SK-N-SH (cell line): ENCODE data around the gene ASTL. TPM values are rescaled to one million over a fixed set of nuclear protein-coding genes. Genes with fewer than 3 reads are reported as not detected.

Experiments
- CTCF ChIA-PET: fragments of 300-600, 350-600 bp; formaldehyde crosslinking; extraction: SDS; loops from one replicate; lab custom pipeline; 2021; lab: Yijun Ruan, JAX
- POLR2A ChIA-PET: fragments of 350-600 bp; sonication (Branson Sonifier 250); formaldehyde crosslinking; extraction: SDS; loops from one replicate; lab custom pipeline; 2020; ENCODE audit warnings: antibody characterized with exemption, inconsistent platforms; lab: Yijun Ruan, JAX
- DNase-seq: peaks from one replicate; pipeline ENCODE4 v3.0.0; 2012
- H2AFZ ChIP-seq: fragments of 200-600 bp; sonication (generic); 2 replicates; pipeline ENCODE4 v1.8.1; 2016; ENCODE audit warnings: antibody characterized with exemption, mild to moderate bottlenecking, low read depth
- H3F3A ChIP-seq: fragments of 200-600 bp; sonication (generic); replicated peaks from 2 replicates; pipeline ENCODE3; 2016; ENCODE audit warnings: antibody characterized with exemption, mild to moderate bottlenecking; ENCODE audit not compliant: insufficient read depth
- H3K27ac ChIP-seq, 2 experiments: fragments of 200-500 bp in 1 of 2; fragments of 200-600 bp in 1 of 2; sonication (Bioruptor generic) in 1 of 2; sonication (generic), shearing (Covaris generic) in 1 of 2; 2 replicates each; pipeline versions ENCODE4 v1.5.1 to v1.6.1; 2014 to 2016; ENCODE audit warnings: low read depth in 2 of 2, inconsistent platforms in 1 of 2, low read length in 1 of 2, mild to moderate bottlenecking in 1 of 2, mixed read lengths in 1 of 2
- H3K27me3 ChIP-seq: fragments of 200-600 bp; sonication (generic), shearing (Covaris generic); 2 replicates; pipeline ENCODE4 v1.6.1; 2016; ENCODE audit warnings: mixed run types; ENCODE audit not compliant: insufficient read depth
- H3K36me3 ChIP-seq, 2 experiments: fragments of 200-500 bp in 1 of 2; fragments of 200-600 bp in 1 of 2; sonication (Bioruptor generic) in 1 of 2; sonication (generic) in 1 of 2; replicated peaks in 1 of 2; 2 replicates each; pipeline versions ENCODE3 to v1.5.1; 2014 to 2016; ENCODE audit warnings: low read length in 1 of 2, mild to moderate bottlenecking in 1 of 2; ENCODE audit not compliant: insufficient read depth in 2 of 2, control insufficient read depth in 1 of 2
- H3K4me1 ChIP-seq, 2 experiments: fragments of 200-500 bp in 1 of 2; fragments of 200-600 bp in 1 of 2; sonication (Bioruptor generic) in 1 of 2; sonication (generic), shearing (Covaris generic) in 1 of 2; 2 replicates each; pipeline versions ENCODE4 v1.5.1 to v1.6.1; 2014 to 2016; ENCODE audit warnings: low read depth in 1 of 2, low read length in 1 of 2, mixed run types in 1 of 2; ENCODE audit not compliant: insufficient read depth in 2 of 2, control insufficient read depth in 1 of 2
- H3K4me2 ChIP-seq: fragments of 200-600 bp; sonication (generic), shearing (Covaris generic); 2 replicates; pipeline ENCODE4 v1.6.1; 2017; ENCODE audit warnings: mixed run types
- H3K4me3 ChIP-seq, 2 experiments: fragments of 200-500 bp in 1 of 2; fragments of 200-600 bp in 1 of 2; sonication (Bioruptor generic) in 1 of 2; sonication (generic), shearing (Covaris generic) in 1 of 2; 2 replicates each; pipeline versions ENCODE4 v1.5.1 to v1.8.1; 2014 to 2016; ENCODE audit warnings: low read depth in 2 of 2, inconsistent platforms in 1 of 2, low read length in 1 of 2, mild to moderate bottlenecking in 1 of 2, mixed read lengths in 1 of 2, moderate library complexity in 1 of 2
- H3K79me2 ChIP-seq: fragments of 200-600 bp; sonication (generic); 2 replicates; pipeline ENCODE4 v1.8.1; 2017; ENCODE audit warnings: mild to moderate bottlenecking; ENCODE audit not compliant: insufficient read depth
- H3K9ac ChIP-seq: fragments of 200-600 bp; sonication (generic); 2 replicates; pipeline ENCODE4 v1.6.1; 2017; ENCODE audit warnings: mixed run types
- H3K9me2 ChIP-seq: fragments of 200-600 bp; sonication (generic); 2 replicates; pipeline ENCODE4 v1.6.1; 2017; ENCODE audit warnings: mixed run types
- H3K9me3 ChIP-seq: fragments of 200-600 bp; sonication (generic); 2 replicates; pipeline ENCODE4 v1.6.1; 2017; ENCODE audit warnings: mixed run types, mild to moderate bottlenecking, moderate library complexity
- H4K20me1 ChIP-seq: fragments of 200-600 bp; sonication (generic); 2 replicates; pipeline ENCODE4 v1.6.1; 2017; ENCODE audit warnings: mild to moderate bottlenecking, mixed run types; ENCODE audit not compliant: insufficient read depth
- CTCF ChIP-seq: fragments of 200-600 bp; sonication (generic); IDR thresholded peaks from 2 replicates; pipeline ENCODE4 v1.6.1; 2017; ENCODE audit warnings: antibody characterized with exemption, mild to moderate bottlenecking, moderate library complexity
- FOXJ3 ChIP-seq: sonication (generic); formaldehyde crosslinking; IDR thresholded peaks from 2 replicates; pipeline ENCODE4 v1.5.1; 2020; ENCODE audit warnings: mild to moderate bottlenecking, missing genetic modification reagents
- FOXM1 ChIP-seq: IDR thresholded peaks from 2 replicates; pipeline ENCODE4 v1.4.0; 2012; ENCODE audit warnings: low read depth, mild to moderate bottlenecking
- GABPA ChIP-seq: IDR thresholded peaks from 2 replicates; pipeline ENCODE4 v1.4.0; 2012; ENCODE audit warnings: low read depth, mild to moderate bottlenecking
- GATA2 ChIP-seq: sonication (generic); formaldehyde crosslinking; IDR thresholded peaks from 2 replicates; pipeline ENCODE4 v1.5.0; 2020; ENCODE audit warnings: mild to moderate bottlenecking, missing genetic modification reagents
- JUND ChIP-seq: IDR thresholded peaks from 2 replicates; pipeline ENCODE4 v1.4.0; 2012
- MEF2A ChIP-seq: IDR thresholded peaks from 2 replicates; pipeline ENCODE4 v1.4.0; 2012; ENCODE audit warnings: low read depth, borderline replicate concordance
- NFIC ChIP-seq: IDR thresholded peaks from 2 replicates; pipeline ENCODE4 v1.4.0; 2012; ENCODE audit warnings: borderline replicate concordance
- NRF1 ChIP-seq: IDR thresholded peaks from 2 replicates; pipeline ENCODE4 v1.6.1; 2012; ENCODE audit warnings: low read depth, mild to moderate bottlenecking, low read length
- RAD21 ChIP-seq: IDR thresholded peaks from 2 replicates; pipeline ENCODE4 v1.6.1; 2012; ENCODE audit warnings: mild to moderate bottlenecking, low read length
- RXRA ChIP-seq: IDR thresholded peaks from 2 replicates; pipeline ENCODE4 v1.4.0; 2012; ENCODE audit warnings: low read depth, mild to moderate bottlenecking, borderline replicate concordance
- SMC3 ChIP-seq: IDR thresholded peaks from 2 replicates; pipeline ENCODE4 v1.6.1; 2012; ENCODE audit warnings: low read depth, low read length, improper control_type of control experiment
- WGBS: methylation state at CpG from one replicate; pipeline ENCODE4 v1.1.6; 2017; ENCODE audit warnings: low lambda C conversion rate; 5-methylcytosine and 5-hydroxymethylcytosine counted together
- polyA plus RNA-seq, 3 experiments: library from polyadenylated mRNA; depleted of rRNA; stranded (reverse); fragments of >200 nt; gene quantifications; 2 replicates each; pipeline ENCODE4 v1.2.3, GENCODE V29; 2012

ASTL gene
- polyA plus RNA-seq, 1 of the 3 experiments (the other 2 are of a cell fraction): not detected

DNA sequence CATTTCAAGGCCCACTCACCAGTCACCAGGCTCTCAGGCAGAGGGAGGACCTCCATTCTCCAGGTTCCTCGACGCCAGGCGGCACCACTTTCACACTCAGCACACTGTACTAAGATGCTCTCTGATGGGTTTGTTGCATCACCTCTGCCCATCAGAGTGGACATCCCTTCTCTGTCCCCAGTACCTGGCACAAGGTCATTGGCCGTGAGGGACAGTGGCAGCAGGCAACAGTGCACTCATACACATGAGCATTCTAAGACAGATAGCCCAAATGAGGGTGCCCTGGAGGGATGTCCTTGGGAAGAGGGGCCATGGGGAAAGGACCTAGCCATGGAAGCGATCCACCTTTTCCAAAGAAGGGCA lies 18.9 kb downstream of the ASTL start:
- Histone ChIP-seq H3K79me2 (no peaks in the 10 kb centered on the region), H3K4me2 (no peak overlapping the region), H2AFZ (no peak overlapping the region), H3F3A (no peaks in the 10 kb centered on the region), H3K9ac (no peak overlapping the region), H3K4me3 (no peak overlapping the region), H3K9me2 (no peaks in the 10 kb centered on the region), H4K20me1 (no peaks in the 10 kb centered on the region), H3K9me3 (no peaks in the 10 kb centered on the region), H3K4me1 (peaks cover 0 to 12% of the 10 kb centered on the region in 2 experiments; a peak in 1 of 4 replicates), H3K27me3 (no peaks in the 10 kb centered on the region; the same call in 1 of the 2 replicates), H3K36me3 (no peaks in the 10 kb centered on the region), H3K27ac (no peak overlapping the region)
- no peak for TF ChIP-seq GATA2 (CRISPR knock-in tag)
- TF ChIP-seq JUND: no peak
- TF ChIP-seq GABPA: no peak
- TF ChIP-seq SMC3: no peak
- TF ChIP-seq NFIC: no peak
- TF ChIP-seq CTCF: no peak
- TF ChIP-seq RAD21: no peak
- TF ChIP-seq MEF2A: no peak
- TF ChIP-seq FOXM1: no peak
- TF ChIP-seq NRF1: no peak
- TF ChIP-seq RXRA: no peak
- WGBS: 77% methylated on average over 5 of the region's 5 CpGs
- ChIA-PET POLR2A (no interaction called here), CTCF (interaction anchor here (2.8 to 8.0 kb wide), 5 partner anchors 18 to 127 kb away, joined by 26 to 101 read pairs (median 44); partner anchors contain the start of genes ANKRD36C, ASTL and DUSP2)
- no peak for DNase-seq

GRCh38 chr2:96118698-96119388 lies 19.5 kb downstream of the ASTL start:
- DNase-seq: no peak

More at GRCh38 chr2:96118698-96119388, 19.5 kb downstream of the ASTL start:
- H3K9me2 ChIP-seq: no peaks in the 10 kb centered on the region
- WGBS: 81% methylated on average over 9 of the region's 13 CpGs
- no peak overlapping the region for H2AFZ ChIP-seq
- H3K9ac ChIP-seq: no peak overlapping the region
- H3K4me1 ChIP-seq: peaks cover 0 to 12% of the 10 kb centered on the region in 2 experiments; a peak in 1 of 4 replicates
- TF ChIP-seq FOXJ3: no peak
- no peak overlapping the region for H3K27ac ChIP-seq
- CTCF ChIA-PET: interaction anchor here (0.7 to 8.0 kb wide), 9 partner anchors 11 to 391 kb away, joined by 3 to 101 read pairs (median 26); partner anchors contain the start of genes ANKRD36C, ASTL and DUSP2
- H3F3A ChIP-seq: no peaks in the 10 kb centered on the region
- no peaks in the 10 kb centered on the region for H3K36me3 ChIP-seq
- no peaks in the 10 kb centered on the region; the same call in 1 of the 2 replicates for H3K27me3 ChIP-seq
- H3K4me2 ChIP-seq: no peak overlapping the region
- no peaks in the 10 kb centered on the region for H3K9me3 ChIP-seq
- H3K4me3 ChIP-seq: no peak overlapping the region
- POLR2A ChIA-PET: interaction anchor here (1.0 to 1.5 kb wide), 2 partner anchors 57 to 126 kb away, joined by 3 to 4 read pairs; no protein-coding TSS in a partner anchor
- no peaks in the 10 kb centered on the region for H4K20me1 ChIP-seq
- no peaks in the 10 kb centered on the region for H3K79me2 ChIP-seq
